ENCODE data around the gene RAB32. TPM values are rescaled to one million over a fixed set of nuclear protein-coding genes. Genes with fewer than 3 reads are reported as not detected.

Gene RAB32
- total and polyA plus RNA-seq, 2 of the 4 experiments (the other 2 are of a cell fraction) = 55.7 to 108 TPM

DNA sequence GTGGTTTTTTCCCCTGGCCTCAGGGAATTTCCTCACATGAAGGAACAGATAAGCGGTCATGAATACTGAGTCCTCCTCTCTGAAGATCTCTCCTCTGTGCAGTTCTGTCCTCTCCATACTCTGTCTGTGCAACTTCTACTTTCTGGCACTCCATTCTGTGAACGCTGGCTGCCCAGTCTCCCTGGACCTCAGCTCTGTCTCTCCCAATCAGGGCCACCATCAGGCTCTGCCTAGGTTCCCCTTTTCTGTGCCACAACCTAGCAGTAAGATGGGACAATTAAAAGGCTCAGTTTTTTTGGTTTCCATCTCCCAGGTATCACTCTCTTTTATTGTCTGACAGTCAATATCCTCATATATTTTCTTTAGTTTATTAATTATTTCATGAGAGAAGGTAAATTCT is 50.4 kb downstream of the RAB32 start:
- Histone ChIP-seq H3K27ac (ENCODE audit: insufficient read depth, low read length) (no peak overlapping the region), H2BK120ac (ENCODE audit: low read depth, low read length) (no peak overlapping the region), H3K36me3 (ENCODE audit: control insufficient read depth, insufficient read depth, low read length) (no peaks in the 10 kb centered on the region), H3K27me3 (ENCODE audit: control insufficient read depth, insufficient read depth, low read length) (peaks cover 3% of the 10 kb centered on the region; the same call in 1 of the 2 replicates), H3K9me3 (ENCODE audit: control insufficient read depth, insufficient read depth, low read length) (no peaks in the 10 kb centered on the region), H2BK5ac (ENCODE audit: low read depth, low read length, poor library complexity, severe bottlenecking) (no peak overlapping the region), H2AK5ac (ENCODE audit: low read depth, low read length) (no peak overlapping the region), H3K4me3 (ENCODE audit: insufficient read depth, low read depth, low read length) (no peak overlapping the region), H3K56ac (ENCODE audit: extremely low read depth, insufficient read depth, low read length) (no peak overlapping the region), H3K18ac (ENCODE audit: low read depth, low read length) (no peak overlapping the region), H4K91ac (ENCODE audit: insufficient read depth, low read depth, low read length) (no peak overlapping the region), H2BK15ac (ENCODE audit: low read depth, low read length) (no peak overlapping the region), H3K4me1 (ENCODE audit: control insufficient read depth, insufficient read depth, low read length) (no peaks in the 10 kb centered on the region), H3K4ac (ENCODE audit: low read depth, low read length) (no peak overlapping the region), H3K9me1 (ENCODE audit: insufficient read depth, low read length) (no peaks in the 10 kb centered on the region), H2AFZ (replicated peaks; ENCODE audit: low read length, poor library complexity) (no peak overlapping the region), H3K79me1 (ENCODE audit: low read depth in 1 of 2, low read length in 2 of 2) (no peaks in the 10 kb centered on the region), H3K23ac (ENCODE audit: low read depth, low read length) (no peak overlapping the region), H4K8ac (ENCODE audit: low read depth in 2 of 2, low read length in 2 of 2) (no peak overlapping the region), H4K5ac (ENCODE audit: low read depth, low read length) (no peak overlapping the region), H2AK9ac (replicated peaks; ENCODE audit: low read depth, low read length, poor library complexity) (no peak overlapping the region), H3K9ac (ENCODE audit: low read depth, low read length) (no peak overlapping the region), H2BK20ac (ENCODE audit: low read depth, low read length) (no peak overlapping the region), H3K14ac (replicated peaks; ENCODE audit: low read depth, low read length) (no peak overlapping the region), H4K20me1 (ENCODE audit: insufficient read depth, low read length) (no peaks in the 10 kb centered on the region), H3K4me2 (ENCODE audit: low read depth, low read length) (no peak overlapping the region)
- BruUV-seq (replicated peaks) = no TSS peak
- DNase-seq (no peak), ATAC-seq (ENCODE audit: low read depth) (no peak)
- 80% methylated on average over 1 of the region's 2 CpGs; no CpG with 5 or more reads in 1 of the 2 experiments for WGBS, 2 experiments (ENCODE audit: extremely low coverage in 2 of 2, insufficient read length in 1 of 2)
- ChIA-PET CTCF (no interaction called here), POLR2A (ENCODE audit: unreplicated experiment) (no interaction called here)
- TF ChIP-seq, protein P1, sequence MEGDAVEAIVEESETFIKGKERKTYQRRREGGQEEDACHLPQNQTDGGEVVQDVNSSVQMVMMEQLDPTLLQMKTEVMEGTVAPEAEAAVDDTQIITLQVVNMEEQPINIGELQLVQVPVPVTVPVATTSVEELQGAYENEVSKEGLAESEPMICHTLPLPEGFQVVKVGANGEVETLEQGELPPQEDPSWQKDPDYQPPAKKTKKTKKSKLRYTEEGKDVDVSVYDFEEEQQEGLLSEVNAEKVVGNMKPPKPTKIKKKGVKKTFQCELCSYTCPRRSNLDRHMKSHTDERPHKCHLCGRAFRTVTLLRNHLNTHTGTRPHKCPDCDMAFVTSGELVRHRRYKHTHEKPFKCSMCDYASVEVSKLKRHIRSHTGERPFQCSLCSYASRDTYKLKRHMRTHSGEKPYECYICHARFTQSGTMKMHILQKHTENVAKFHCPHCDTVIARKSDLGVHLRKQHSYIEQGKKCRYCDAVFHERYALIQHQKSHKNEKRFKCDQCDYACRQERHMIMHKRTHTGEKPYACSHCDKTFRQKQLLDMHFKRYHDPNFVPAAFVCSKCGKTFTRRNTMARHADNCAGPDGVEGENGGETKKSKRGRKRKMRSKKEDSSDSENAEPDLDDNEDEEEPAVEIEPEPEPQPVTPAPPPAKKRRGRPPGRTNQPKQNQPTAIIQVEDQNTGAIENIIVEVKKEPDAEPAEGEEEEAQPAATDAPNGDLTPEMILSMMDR (conservative IDR thresholded peaks at IDR 0.05; ENCODE audit: low read depth, low read length) = no peak
- TF ChIP-seq RAD21 (IDR thresholded peaks at IDR 0.05; ENCODE audit: low read length) (no peak), NFE2L2 (IDR thresholded peaks at IDR 0.05; ENCODE audit: low read depth, low read length) (no peak), MAFK (IDR thresholded peaks at IDR 0.05; ENCODE audit: low read depth, low read length) (no peak), RCOR1 (IDR thresholded peaks at IDR 0.05; ENCODE audit: insufficient replicate concordance, low read length) (no peak), SMC3 (IDR thresholded peaks at IDR 0.05; ENCODE audit: low read depth, low read length) (no peak), POLR2A (IDR thresholded peaks at IDR 0.05; ENCODE audit: low read depth, low read length) (no peak), CEBPB (IDR thresholded peaks at IDR 0.05; ENCODE audit: low read depth, low read length) (no peak), BHLHE40 (IDR thresholded peaks at IDR 0.05; ENCODE audit: low read depth, low read length) (no peak), MAZ (IDR thresholded peaks at IDR 0.05; ENCODE audit: borderline replicate concordance, low read depth, low read length) (no peak), RFX5 (IDR thresholded peaks at IDR 0.05; ENCODE audit: low read depth, low read length) (no peak), FOS (IDR thresholded peaks at IDR 0.05; ENCODE audit: low read depth, low read length) (no peak), MXI1 (IDR thresholded peaks at IDR 0.05; ENCODE audit: borderline replicate concordance, low read depth, low read length) (no peak), CHD1 (IDR thresholded peaks at IDR 0.05; ENCODE audit: low read depth, low read length) (no peak)
- TF ChIP-seq, protein P2, sequence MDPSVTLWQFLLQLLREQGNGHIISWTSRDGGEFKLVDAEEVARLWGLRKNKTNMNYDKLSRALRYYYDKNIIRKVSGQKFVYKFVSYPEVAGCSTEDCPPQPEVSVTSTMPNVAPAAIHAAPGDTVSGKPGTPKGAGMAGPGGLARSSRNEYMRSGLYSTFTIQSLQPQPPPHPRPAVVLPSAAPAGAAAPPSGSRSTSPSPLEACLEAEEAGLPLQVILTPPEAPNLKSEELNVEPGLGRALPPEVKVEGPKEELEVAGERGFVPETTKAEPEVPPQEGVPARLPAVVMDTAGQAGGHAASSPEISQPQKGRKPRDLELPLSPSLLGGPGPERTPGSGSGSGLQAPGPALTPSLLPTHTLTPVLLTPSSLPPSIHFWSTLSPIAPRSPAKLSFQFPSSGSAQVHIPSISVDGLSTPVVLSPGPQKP (IDR thresholded peaks at IDR 0.05; ENCODE audit: borderline replicate concordance, low read depth, low read length) = no peak
- TF ChIP-seq, protein P3, sequence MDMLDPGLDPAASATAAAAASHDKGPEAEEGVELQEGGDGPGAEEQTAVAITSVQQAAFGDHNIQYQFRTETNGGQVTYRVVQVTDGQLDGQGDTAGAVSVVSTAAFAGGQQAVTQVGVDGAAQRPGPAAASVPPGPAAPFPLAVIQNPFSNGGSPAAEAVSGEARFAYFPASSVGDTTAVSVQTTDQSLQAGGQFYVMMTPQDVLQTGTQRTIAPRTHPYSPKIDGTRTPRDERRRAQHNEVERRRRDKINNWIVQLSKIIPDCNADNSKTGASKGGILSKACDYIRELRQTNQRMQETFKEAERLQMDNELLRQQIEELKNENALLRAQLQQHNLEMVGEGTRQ (IDR thresholded peaks at IDR 0.05; ENCODE audit: low read depth, low read length) = no peak
- in situ Hi-C loops (cut with MboI; ENCODE audit: low sequenced_read_pairs) = no loop called here
- dilution Hi-C loops (cut with HindIII; ENCODE audit: low sequenced_read_pairs, unreplicated experiment) = no loop called here
- intact Hi-C loops (cut with micrococcal nuclease) = no loop called here
